Upper lobe of right lung (tissue), 1 donor: Measurements from ENCODE around the gene ZNF664. TPM values are rescaled to one million over a fixed set of nuclear protein-coding genes. Genes with fewer than 3 reads are reported as not detected.

ENCODE experiments used
- ATAC-seq: fragments of 200-7000 bp; cut with Tn5 transposase; one replicate; pipeline ENCODE4 v1.9.1; 2020; ENCODE audit warnings: mild to moderate bottlenecking, moderate library complexity
- DNase-seq: peaks from one replicate; pipeline ENCODE4 v3.0.0-alpha.2; 2020
- H3K27ac ChIP-seq: fragments of 200-600 bp; one replicate; pipeline ENCODE4 v1.8.0; 2022
- H3K27me3 ChIP-seq: fragments of 200-600 bp; one replicate; pipeline ENCODE4 v1.8.0; 2022; ENCODE audit warnings: mild to moderate bottlenecking
- H3K36me3 ChIP-seq: fragments of 200-600 bp; one replicate; pipeline ENCODE4 v1.8.0; 2022
- H3K4me1 ChIP-seq: fragments of 200-600 bp; one replicate; pipeline ENCODE4 v1.8.0; 2022
- H3K4me3 ChIP-seq: fragments of 200-600 bp; one replicate; pipeline ENCODE4 v1.8.0; 2022; ENCODE audit warnings: mild to moderate bottlenecking
- H3K9me3 ChIP-seq: fragments of 200-600 bp; one replicate; pipeline ENCODE4 v1.8.0; 2022
- CTCF ChIP-seq: fragments of 200-600 bp; IDR thresholded peaks from one replicate; pipeline ENCODE4 v1.8.0; 2022; ENCODE audit warnings: antibody characterized with exemption
- intact Hi-C: fragments of 100-400 bp; cut with DNase I; formaldehyde crosslinking; loops from one replicate; pipeline ENCODE4 v1.11.0; 2022
- total RNA-seq: library from RNA; stranded (reverse); fragmentation: NEBNext Ultra II Directional; extraction: Animal tissue kit (Norgen Biotek cat#: 25700); gene quantifications from one replicate; pipeline ENCODE4 v1.2.1, GENCODE V29; 2021
- donor health status: DM: no; HTN: yes; CAD: no; lungs with severe emphysema.

ZNF664 gene
- total RNA-seq, 1 donor from 2014 or later, result 92.3 TPM

GRCh38 chr12:124025661-124026060 lies 52.6 kb downstream of the ZNF664 start:
- Histone ChIP-seq H3K9me3 (no peaks in the 10 kb centered on the region), H3K27ac (no peak overlapping the region), H3K36me3 (no peaks in the 10 kb centered on the region), H3K4me3 (no peak overlapping the region), H3K27me3 (no peaks in the 10 kb centered on the region), H3K4me1 (peaks cover 4% of the 10 kb centered on the region)
- TF ChIP-seq CTCF, result no peak
- ATAC-seq, result no peak
- intact Hi-C loops, result no loop called here
- DNase-seq, result no peak

GRCh38 chr12:124026755-124027745 lies 54.0 kb downstream of the ZNF664 start:
- DNase-seq (no peak), ATAC-seq (no peak)
- intact Hi-C loops, result no loop called here
- TF ChIP-seq CTCF, result no peak
- Histone ChIP-seq H3K27me3 (no peaks in the 10 kb centered on the region), H3K4me3 (no peak overlapping the region), H3K36me3 (no peaks in the 10 kb centered on the region), H3K27ac (no peak overlapping the region), H3K9me3 (no peaks in the 10 kb centered on the region), H3K4me1 (no peaks in the 10 kb centered on the region)

- TF ChIP-seq CTCF, result no peak
- no peaks in the 10 kb centered on the region for H3K9me3 ChIP-seq
- no peak for ATAC-seq
- H3K27me3 ChIP-seq, result no peaks in the 10 kb centered on the region
- intact Hi-C loops, result no loop called here
- no peak overlapping the region for H3K27ac ChIP-seq
- H3K4me1 ChIP-seq, result no peaks in the 10 kb centered on the region
- no peaks in the 10 kb centered on the region for H3K36me3 ChIP-seq
- no peak overlapping the region for H3K4me3 ChIP-seq
- no peak for DNase-seq
These were observed 54.9 kb downstream of the ZNF664 start for GRCh38 chr12:124027753-124028554.

GRCh38 chr12:124028555-124028925 lies 55.5 kb downstream of the ZNF664 start:
- intact Hi-C loops, result no loop called here
- no peak for TF ChIP-seq CTCF
- ATAC-seq (no peak), DNase-seq (no peak)
- Histone ChIP-seq H3K9me3 (no peaks in the 10 kb centered on the region), H3K27ac (no peak overlapping the region), H3K4me3 (no peak overlapping the region), H3K36me3 (no peaks in the 10 kb centered on the region), H3K27me3 (no peaks in the 10 kb centered on the region), H3K4me1 (no peaks in the 10 kb centered on the region)

- no peak overlapping the region for H3K27ac ChIP-seq
- H3K27me3 ChIP-seq, result no peaks in the 10 kb centered on the region
- DNase-seq (no peak), ATAC-seq (no peak)
- no peaks in the 10 kb centered on the region for H3K36me3 ChIP-seq
- H3K9me3 ChIP-seq, result no peaks in the 10 kb centered on the region
- no peaks in the 10 kb centered on the region for H3K4me1 ChIP-seq
- no peak overlapping the region for H3K4me3 ChIP-seq
- intact Hi-C loops, result no loop called here
- TF ChIP-seq CTCF, result no peak
These were observed 57.0 kb downstream of the ZNF664 start for GRCh38 chr12:124030008-124030407.
